HUDEP-2 (cell line): ENCODE measurements around the gene MS4A2.
"Not testable (repeated sequence)": the region's sequence is repeated elsewhere in the genome, so short reads cannot be mapped to it uniquely, and the experiment has no call there.

Experiments used
- DNase-seq, 76 experiments: peaks; one replicate each; lab custom pipeline; 2025; ENCODE audit not compliant: unreplicated experiment in 76 of 76; lab: John Stamatoyannopoulos, UW

MS4A2 gene

GRCh38 chr11:60088364-60088763, at the start of gene MS4A2:
TSS of gene MS4A2 (plus strand) at chr11:60088664. CDS start at chr11:60088766, 102 bp downstream.
- no peak for DNase-seq

DNA sequence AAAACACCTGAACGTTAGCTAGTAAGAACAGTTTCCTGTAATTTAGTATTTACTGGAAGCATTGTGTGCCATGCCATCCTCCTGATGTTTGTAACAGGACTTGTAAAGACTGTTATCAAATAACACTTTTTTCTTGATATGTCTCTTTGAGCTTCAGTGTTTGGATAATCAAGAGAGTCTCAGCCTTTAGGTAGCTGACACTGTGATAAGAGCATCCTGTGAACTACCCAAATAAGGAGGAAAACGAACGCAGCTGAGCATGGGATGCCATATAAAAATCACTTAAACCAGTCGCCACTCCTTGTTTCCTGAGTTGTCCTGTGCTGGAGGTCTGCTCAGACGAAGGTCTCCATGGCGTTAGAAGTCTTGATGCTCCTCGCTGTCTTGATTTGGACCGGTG, 48.4 kb upstream of the MS4A2 start, which contains the start of gene OOSP2:
Gene OOSP2, plus strand, starts transcription at position 301 of the 400 bp plus-strand sequence. Its CDS starts 51 bp downstream, at position 352.
- no peak for DNase-seq

DNA sequence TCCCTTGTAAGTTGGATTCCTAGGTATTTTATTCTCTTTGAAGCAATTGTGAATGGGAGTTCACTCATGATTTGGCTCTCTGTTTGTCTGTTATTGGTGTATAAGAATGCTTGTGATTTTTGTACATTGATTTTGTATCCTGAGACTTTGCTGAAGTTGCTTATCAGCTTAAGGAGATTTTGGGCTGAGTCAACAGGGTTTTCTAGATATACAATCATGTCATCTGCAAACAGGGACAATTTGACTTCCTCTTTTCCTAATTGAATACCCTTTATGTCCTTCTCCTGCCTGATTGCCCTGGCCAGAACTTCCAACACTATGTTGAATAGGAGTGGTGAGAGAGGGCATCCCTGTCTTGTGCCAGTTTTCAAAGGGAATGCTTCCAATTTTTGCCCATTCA, 38.0 kb upstream of the MS4A2 start:
- DNase-seq: not testable (repeated sequence)

DNA sequence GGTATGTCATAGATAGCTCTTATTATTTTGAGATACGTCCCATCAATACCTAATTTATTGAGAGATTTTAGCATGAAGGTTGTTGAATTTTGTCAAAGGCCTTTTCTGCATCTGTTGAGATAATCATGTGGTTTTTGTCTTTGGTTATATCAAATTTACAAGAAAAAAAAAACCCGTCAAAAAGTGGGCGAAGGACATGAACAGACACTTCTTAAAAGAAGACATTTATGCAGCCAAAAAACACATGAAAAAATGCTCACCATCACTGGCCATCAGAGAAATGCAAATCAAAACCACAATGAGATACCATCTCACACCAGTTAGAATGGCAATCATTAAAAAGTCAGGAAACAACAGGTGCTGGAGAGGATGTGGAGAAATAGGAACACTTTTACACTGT, 37.6 kb upstream of the MS4A2 start:
- not testable (repeated sequence) for DNase-seq

GRCh38 chr11:60056349-60056969, 32.0 kb upstream of the MS4A2 start, which contains the start of gene MS4A3:
TSS of gene MS4A3 (plus strand) at chr11:60056665. CDS start at chr11:60061161, 4,496 bp downstream.
- no peak for DNase-seq

- DNase-seq: no peak
Observed at GRCh38 chr11:60059052-60059451, 29.4 kb upstream of the MS4A2 start.

- DNase-seq: no peak
Observed at GRCh38 chr11:60059521-60060240, 28.8 kb upstream of the MS4A2 start.

GRCh38 chr11:60064111-60064510, 24.4 kb upstream of the MS4A2 start:
- peak in 2 of 76 experiments; percentile 23 to 29 for DNase-seq

DNA sequence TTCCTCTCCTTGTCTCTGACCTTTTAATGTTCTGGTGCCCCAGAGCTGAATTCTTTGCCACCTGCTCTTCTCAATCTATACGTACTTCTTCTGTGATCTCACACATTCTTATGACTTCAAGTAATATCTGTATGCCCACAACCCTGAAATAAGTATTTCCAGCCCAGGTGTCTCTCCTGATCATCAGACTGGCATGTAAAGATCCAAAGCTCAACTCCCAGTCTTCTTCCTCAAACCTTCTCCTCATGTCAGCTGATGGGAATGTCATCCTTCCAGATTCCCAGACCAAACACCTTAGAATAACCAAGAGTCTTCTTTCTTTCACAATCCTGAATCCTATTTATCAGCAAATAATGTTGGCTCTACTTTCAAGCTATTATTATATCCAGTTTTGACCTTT, 22.7 kb upstream of the MS4A2 start:
- DNase-seq: no peak

DNA sequence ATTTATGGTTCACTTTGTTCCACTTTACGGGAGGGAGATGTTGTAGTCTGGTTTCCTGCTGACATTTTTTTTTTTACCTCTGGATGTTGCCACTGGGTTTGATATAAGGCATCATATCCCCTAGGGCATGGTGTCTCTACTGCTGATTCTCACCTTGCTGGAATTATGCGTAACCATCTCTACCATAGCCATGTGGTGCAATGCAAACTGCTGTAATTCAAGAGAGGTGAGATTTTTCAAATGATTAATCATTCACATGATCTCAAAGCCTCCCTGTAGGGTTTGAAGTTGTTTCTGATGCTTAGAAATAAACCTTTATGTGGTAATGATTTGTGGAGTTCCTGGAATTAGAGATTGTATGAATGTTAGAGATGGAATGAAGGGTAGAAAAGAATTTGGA, 19.0 kb upstream of the MS4A2 start:
- DNase-seq: no peak

DNA sequence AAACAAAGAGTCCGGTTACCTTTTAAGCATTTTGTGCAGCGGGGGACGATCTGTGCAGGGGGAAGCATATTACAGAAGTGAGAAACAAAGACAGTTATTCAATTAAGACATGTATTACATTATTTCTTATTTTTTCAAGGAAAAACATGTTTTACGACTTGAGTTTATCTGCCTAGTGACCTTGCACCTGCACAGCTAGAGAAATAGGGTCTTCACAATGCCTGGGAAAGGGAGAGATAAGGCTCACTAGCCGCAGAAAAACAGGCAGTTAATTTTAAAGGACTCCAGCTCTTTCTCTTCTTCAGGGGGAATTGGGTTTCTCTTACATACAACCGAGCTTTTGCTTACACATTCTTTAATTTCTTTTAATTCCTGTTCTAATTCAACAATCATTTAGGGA, 16.8 kb upstream of the MS4A2 start:
- DNase-seq: not testable (repeated sequence)

GRCh38 chr11:60077216-60077817, 11.1 kb upstream of the MS4A2 start:
- no peak for DNase-seq

DNA sequence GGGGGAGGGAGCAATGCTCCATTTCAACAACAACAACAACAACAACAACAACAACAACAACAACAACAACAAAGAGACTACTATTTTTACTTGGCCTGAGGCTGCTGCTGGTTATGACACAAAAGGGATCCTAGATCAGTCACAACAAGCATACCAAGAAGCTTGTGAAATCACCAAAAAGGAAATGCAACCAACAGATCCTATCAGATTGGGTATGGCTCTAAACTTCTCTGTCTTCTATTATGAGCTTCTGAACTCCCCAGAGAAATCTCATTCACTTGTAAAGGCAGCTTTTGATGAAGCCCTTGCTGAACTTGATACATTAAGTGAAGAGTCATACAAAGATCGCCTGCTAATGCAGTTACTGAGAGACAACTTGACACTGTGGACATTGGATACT, 10.5 kb upstream of the MS4A2 start:
- no peak for DNase-seq

DNA sequence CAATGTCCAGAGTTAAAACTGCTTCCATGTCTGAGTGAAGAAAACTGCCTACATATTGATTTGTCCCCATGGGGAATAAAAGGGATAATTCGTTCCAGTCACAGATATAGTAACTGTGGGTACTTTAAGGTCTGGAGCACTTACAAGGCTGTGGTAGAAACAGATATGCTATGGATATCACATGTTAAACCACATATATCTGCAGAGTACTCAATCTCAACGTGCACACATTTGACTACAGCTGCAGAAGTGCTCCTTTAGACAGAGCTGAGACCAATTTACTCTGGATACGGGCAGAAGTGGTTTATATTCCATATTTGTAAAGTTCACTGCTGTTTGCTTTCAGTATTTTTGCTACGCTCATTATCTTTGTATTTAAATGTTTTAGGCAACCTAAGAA, 9.7 kb upstream of the MS4A2 start:
- peak in 6 of 76 experiments; percentile 8 to 44 (median 14) for DNase-seq

- no peak for DNase-seq
Observed at GRCh38 chr11:60080535-60080934, 7.9 kb upstream of the MS4A2 start.

- DNase-seq: no peak
Observed at GRCh38 chr11:60084631-60085273, 3.7 kb upstream of the MS4A2 start.

- peak in 2 of 76 experiments; percentile 16 to 17 for DNase-seq
Observed at GRCh38 chr11:60085909-60086308, 2.6 kb upstream of the MS4A2 start.

GRCh38 chr11:60087239-60087638, 1.2 kb upstream of the MS4A2 start:
- DNase-seq: peak in 1 of 76 experiments; percentile 26

GRCh38 chr11:60095477-60096120, 7.1 kb downstream of the MS4A2 start:
- DNase-seq: no peak

- DNase-seq: no peak
Observed at GRCh38 chr11:60097189-60097588, 8.7 kb downstream of the MS4A2 start.

DNA sequence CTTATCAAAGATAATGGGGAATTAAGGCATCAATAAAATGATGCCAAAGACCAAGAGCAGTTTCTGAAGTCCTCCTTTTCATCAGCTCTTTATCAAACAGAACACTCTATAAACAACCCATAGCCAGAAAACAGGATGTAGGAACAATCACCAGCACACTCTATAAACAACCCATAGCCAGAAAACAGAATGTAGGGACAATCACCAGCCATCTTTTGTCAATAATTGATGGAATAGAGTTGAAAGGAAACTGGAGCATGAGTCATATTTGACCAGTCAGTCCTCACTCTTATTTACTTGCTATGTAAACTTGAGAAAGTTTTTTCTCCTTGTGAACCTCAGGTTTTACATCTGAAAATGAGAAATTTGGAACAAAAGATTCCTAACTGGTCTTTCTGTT, 10.0 kb downstream of the MS4A2 start:
- DNase-seq: no peak
